ENCODE data around the gene AGER. TPM values are rescaled to one million over a fixed set of nuclear protein-coding genes. Genes with fewer than 3 reads are reported as not detected.
A peak's percentile ranks its signal among the peaks of the same experiment; 100 is the strongest.

AGER gene
- total and polyA plus RNA-seq, 9 of the 15 experiments (the other 6 are each of a cell fraction or from before 2014, with no cell fraction given), result 1.2 to 11.5 (median 4.1) TPM

- TF ChIP-seq E2F6 (IDR thresholded peaks at IDR 0.05; ENCODE audit: borderline replicate concordance in 1 of 2, extremely low read depth in 1 of 2, insufficient read depth in 1 of 2, insufficient read length in 1 of 2, low read depth in 1 of 2, low read length in 1 of 2, poor library complexity in 1 of 2, severe bottlenecking in 1 of 2) (peak in 1 of 2 experiments; percentile 3), PHB (CRISPR knock-in tag; IDR thresholded peaks at IDR 0.05) (no peak), ZNF354B (CRISPR knock-in tag; IDR thresholded peaks at IDR 0.05) (no peak), CTBP1 (IDR thresholded peaks at IDR 0.05; ENCODE audit: borderline replicate concordance) (0 out of 2 replicates have a peak, but pooled peaks have one; percentile 9), POLR2AphosphoS5 (IDR thresholded peaks at IDR 0.05; ENCODE audit: control insufficient read depth, insufficient read depth, low read depth, low read length) (peak; percentile 50; the same call in 1 of the 2 replicates), NBN (IDR thresholded peaks at IDR 0.05; ENCODE audit: low read depth) (0 out of 2 replicates have a peak, but pooled peaks have one; percentile 2), EWSR1 (IDR thresholded peaks at IDR 0.05; ENCODE audit: borderline replicate concordance, low read depth, partially characterized antibody) (no peak), ZNF764 (CRISPR knock-in tag; IDR thresholded peaks at IDR 0.05; ENCODE audit: low read depth) (no peak), SREBF2 (CRISPR knock-in tag; IDR thresholded peaks at IDR 0.05) (0 out of 2 replicates have a peak, but pooled peaks have one; percentile 19), ZNF143 (CRISPR knock-in tag; IDR thresholded peaks at IDR 0.05) (peak; percentile 45; the same call in 1 of the 2 replicates), THAP12 (CRISPR knock-in tag; IDR thresholded peaks at IDR 0.05) (peak; percentile 11; the same call in 1 of the 2 replicates), JUN (IDR thresholded peaks at IDR 0.05; ENCODE audit: borderline replicate concordance, low read depth, low read length) (no peak), JUN (CRISPR knock-in tag; IDR thresholded peaks at IDR 0.05; ENCODE audit: borderline replicate concordance) (no peak), ZNF24 (IDR thresholded peaks at IDR 0.05) (0 out of 2 replicates have a peak, but pooled peaks have one; percentile 47), ZFP36 (IDR thresholded peaks at IDR 0.05; ENCODE audit: low read depth, low read length, partially characterized antibody) (no peak), ZFP30 (CRISPR knock-in tag; IDR thresholded peaks at IDR 0.05; ENCODE audit: borderline replicate concordance) (no peak), CBFA2T2 (conservative IDR thresholded peaks at IDR 0.05) (peak; percentile 74), ZNF274 (IDR thresholded peaks at IDR 0.05; ENCODE audit: borderline replicate concordance, low read depth, low read length) (no peak), AFF4 (CRISPR knock-in tag; IDR thresholded peaks at IDR 0.05) (no peak; the same call in 1 of the 2 replicates), PYGO2 (tag; IDR thresholded peaks at IDR 0.05) (peak; percentile 18; the same call in 1 of the 2 replicates)
Observed at GRCh38 chr6:32196682-32197616, 12.9 kb upstream of the AGER start (continued).
